Panc1 (cell line): Measurements from ENCODE around the gene INHBB. TPM values are rescaled to one million over a fixed set of nuclear protein-coding genes. Genes with fewer than 3 reads are reported as not detected.

ENCODE experiments used
- ATAC-seq: fragments of 200-7000 bp; cut with Tn5 transposase; 2 replicates; pipeline ENCODE4 v1.9.1; 2020; ENCODE audit warnings: mild to moderate bottlenecking, moderate library complexity
- BruUV-seq: library from RNA; stranded (reverse); fragments of 400-500 nt; replicated peaks from 2 replicates; lab custom pipeline; 2021; lab: Mats Ljungman, UMichigan
- CTCF ChIA-PET: fragments of 300-600 bp; sonication (Branson Sonifier 250); formaldehyde crosslinking; loops from one replicate; lab custom pipeline; 2022; ENCODE audit warnings: antibody characterized with exemption; lab: Charles Lee
- POLR2A ChIA-PET: fragments of 300-600 bp; sonication (Branson Sonifier 250); formaldehyde crosslinking; loops from one replicate; lab custom pipeline; 2022; ENCODE audit warnings: antibody characterized with exemption; lab: Charles Lee
- DNase-seq: peaks from one replicate; pipeline ENCODE4 v3.0.0-alpha.2; 2010; ENCODE audit warnings: low read depth, low spot score
- H3K27ac ChIP-seq: 2 replicates; pipeline ENCODE4 v1.5.1; 2011; ENCODE audit warnings: mild to moderate bottlenecking, low read length, inconsistent platforms
- H3K27me3 ChIP-seq: fragments of 200-500 bp; sonication (Bioruptor generic); 2 replicates; pipeline ENCODE4 v1.6.0; 2014; ENCODE audit warnings: low read length, inconsistent platforms; ENCODE audit not compliant: control insufficient read depth, insufficient read depth
- H3K36me3 ChIP-seq: fragments of 200-500 bp; sonication (Bioruptor generic); 2 replicates; pipeline ENCODE4 v1.5.1; 2014; ENCODE audit warnings: inconsistent platforms, mild to moderate bottlenecking, low read length, moderate library complexity; ENCODE audit not compliant: control insufficient read depth, insufficient read depth
- H3K4me1 ChIP-seq: 2 replicates; pipeline ENCODE4 v1.5.1; 2011; ENCODE audit warnings: inconsistent platforms, mild to moderate bottlenecking, low read length, moderate library complexity; ENCODE audit not compliant: control insufficient read depth, insufficient read depth
- H3K4me3 ChIP-seq, 2 experiments: 2 replicates each; pipeline ENCODE4 v1.5.1; 2011 to 2012; ENCODE audit warnings: low read depth in 2 of 2, low read length in 2 of 2, mild to moderate bottlenecking in 2 of 2, inconsistent platforms in 1 of 2, moderate library complexity in 1 of 2
- H3K9me3 ChIP-seq: fragments of 200-500 bp; sonication (Bioruptor generic); 2 replicates; pipeline ENCODE4 v1.5.1; 2014; ENCODE audit warnings: low read depth, mild to moderate bottlenecking, inconsistent platforms, low read length, moderate library complexity; ENCODE audit not compliant: control insufficient read depth, insufficient read depth
- POLR2AphosphoS5 ChIP-seq: IDR thresholded peaks from 2 replicates; pipeline ENCODE4 v1.6.1; 2012; ENCODE audit warnings: mild to moderate bottlenecking, low read depth, low read length, moderate library complexity
- REST ChIP-seq, 2 experiments: IDR thresholded peaks; 2 replicates each; pipeline ENCODE4 v1.6.1; 2011 to 2012; ENCODE audit warnings: low read depth in 2 of 2, control low read depth in 1 of 2, low read length in 1 of 2, mild to moderate bottlenecking in 1 of 2, moderate library complexity in 1 of 2; ENCODE audit not compliant: insufficient read depth in 1 of 2
- SIN3A ChIP-seq: IDR thresholded peaks from 2 replicates; pipeline ENCODE4 v1.6.1; 2012; ENCODE audit warnings: low read depth, mild to moderate bottlenecking, low read length, moderate library complexity, borderline replicate concordance; ENCODE audit not compliant: insufficient read depth
- TCF7L2 ChIP-seq: IDR thresholded peaks from 2 replicates; pipeline ENCODE4 v1.6.1; 2011; ENCODE audit warnings: mild to moderate bottlenecking, low read depth, low read length, inconsistent platforms
- in situ Hi-C: cut with HindIII; loops from 2 replicates; pipeline ENCODE4 v1.10.0; 2016; ENCODE audit warnings: low sequenced_read_pairs, low pct_unique_long_range_greater_than_20kb
- intact Hi-C: fragments of 100-400 bp; cut with micrococcal nuclease; formaldehyde crosslinking; loops from one replicate; pipeline ENCODE4 v1.10.0; 2022; ENCODE audit not compliant: unreplicated experiment
- total RNA-seq: library from RNA; stranded (reverse); gene quantifications from one replicate; pipeline ENCODE4 v1.2.1, GENCODE V29; 2021; ENCODE audit not compliant: unreplicated experiment
- TF ChIP-seq, protein P1 (sequence below): fragments of 450-650 bp; IDR thresholded peaks from 2 replicates; pipeline ENCODE4 v1.5.1; 2017; ENCODE audit warnings: mild to moderate bottlenecking

The INHBB gene
- total RNA-seq, 1 experiment from 2014 or later = 38.2 TPM

DNA sequence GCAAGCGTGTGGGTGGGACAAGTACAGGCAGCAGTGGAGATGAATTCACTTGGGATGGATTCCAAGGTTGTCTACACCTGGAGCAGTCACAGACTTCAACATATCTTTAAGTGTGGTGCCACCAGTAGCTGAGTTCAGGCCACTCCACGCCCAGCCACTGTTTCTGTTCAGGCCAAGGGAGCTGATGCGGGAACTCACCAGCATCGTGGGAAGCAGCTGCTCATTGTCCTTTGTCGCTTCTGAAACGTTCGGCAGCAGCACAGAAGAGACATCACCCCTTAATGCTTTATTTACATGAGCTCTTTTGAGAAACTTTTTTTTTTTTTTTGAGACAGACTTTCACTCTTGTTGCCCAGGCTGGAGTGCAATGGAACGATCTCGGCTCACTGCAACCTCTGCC lies 19.9 kb upstream of the INHBB start:
- ATAC-seq (no peak), DNase-seq (no peak)
- TF ChIP-seq POLR2AphosphoS5 (no peak), SIN3A (no peak), REST (IDR thresholded peaks at IDR 0.05; ENCODE audit: insufficient read depth in 1 of 2, low read depth in 2 of 2, low read length in 1 of 2) (no peak), TCF7L2 (no peak)
- TF ChIP-seq, protein P1, sequence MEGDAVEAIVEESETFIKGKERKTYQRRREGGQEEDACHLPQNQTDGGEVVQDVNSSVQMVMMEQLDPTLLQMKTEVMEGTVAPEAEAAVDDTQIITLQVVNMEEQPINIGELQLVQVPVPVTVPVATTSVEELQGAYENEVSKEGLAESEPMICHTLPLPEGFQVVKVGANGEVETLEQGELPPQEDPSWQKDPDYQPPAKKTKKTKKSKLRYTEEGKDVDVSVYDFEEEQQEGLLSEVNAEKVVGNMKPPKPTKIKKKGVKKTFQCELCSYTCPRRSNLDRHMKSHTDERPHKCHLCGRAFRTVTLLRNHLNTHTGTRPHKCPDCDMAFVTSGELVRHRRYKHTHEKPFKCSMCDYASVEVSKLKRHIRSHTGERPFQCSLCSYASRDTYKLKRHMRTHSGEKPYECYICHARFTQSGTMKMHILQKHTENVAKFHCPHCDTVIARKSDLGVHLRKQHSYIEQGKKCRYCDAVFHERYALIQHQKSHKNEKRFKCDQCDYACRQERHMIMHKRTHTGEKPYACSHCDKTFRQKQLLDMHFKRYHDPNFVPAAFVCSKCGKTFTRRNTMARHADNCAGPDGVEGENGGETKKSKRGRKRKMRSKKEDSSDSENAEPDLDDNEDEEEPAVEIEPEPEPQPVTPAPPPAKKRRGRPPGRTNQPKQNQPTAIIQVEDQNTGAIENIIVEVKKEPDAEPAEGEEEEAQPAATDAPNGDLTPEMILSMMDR = no peak
- Histone ChIP-seq H3K27me3 (no peaks in the 10 kb centered on the region), H3K4me3 (no peak overlapping the region), H3K36me3 (no peaks in the 10 kb centered on the region), H3K9me3 (no peaks in the 10 kb centered on the region), H3K27ac (no peak overlapping the region), H3K4me1 (no peaks in the 10 kb centered on the region)
- ChIA-PET POLR2A (interaction anchor here (0.7 kb wide), 1 partner anchor 727 kb away, joined by 5 read pairs; no protein-coding TSS in a partner anchor), CTCF (no interaction called here)
- BruUV-seq = no TSS peak
- in situ Hi-C loops (no loop called here), intact Hi-C loops (no loop called here)

DNA sequence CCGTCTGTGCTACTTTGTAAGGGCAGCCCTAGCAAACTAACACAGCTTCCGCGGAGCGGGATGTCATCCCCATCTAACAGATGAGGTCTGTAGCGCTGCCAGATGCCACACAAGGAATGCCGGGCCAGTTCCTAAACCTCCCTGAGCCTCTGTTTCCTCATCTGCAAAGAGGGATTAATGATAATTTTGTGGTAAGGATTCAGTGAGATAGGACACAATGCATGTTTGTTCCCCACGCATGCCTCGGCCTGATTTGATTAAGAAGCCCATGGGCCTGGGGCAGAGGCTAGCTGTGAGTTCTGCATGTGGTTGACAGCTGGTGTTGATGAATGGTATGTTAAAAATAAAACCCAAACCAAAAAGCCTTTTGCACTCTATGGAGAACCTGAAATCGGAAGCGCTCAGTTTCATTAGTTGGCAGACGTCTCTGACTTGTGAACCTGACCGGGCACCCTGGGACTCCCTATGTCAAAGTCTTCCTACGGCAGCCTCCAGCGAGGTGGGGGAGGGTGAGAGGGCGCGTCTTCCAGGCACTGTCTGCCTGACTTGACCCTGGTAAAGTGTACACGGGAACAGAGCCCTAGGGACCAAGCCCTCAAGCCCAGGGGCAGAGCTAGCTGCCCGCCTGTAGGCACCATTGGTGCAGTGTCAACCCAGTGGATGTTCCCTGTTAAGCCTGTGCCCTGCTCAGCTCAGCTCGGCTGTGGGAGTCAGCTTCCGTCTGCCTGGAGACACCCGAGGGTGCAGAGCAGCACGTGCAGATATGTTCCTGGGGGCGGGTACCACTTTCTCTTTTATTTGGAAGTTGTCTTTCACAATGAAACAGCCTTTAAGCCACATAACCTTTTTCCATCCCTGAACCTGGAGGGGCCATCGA lies 14.8 kb upstream of the INHBB start:
- TF ChIP-seq REST (IDR thresholded peaks at IDR 0.05; ENCODE audit: insufficient read depth in 1 of 2, low read depth in 2 of 2, low read length in 1 of 2) (no peak), SIN3A (no peak), TCF7L2 (no peak), POLR2AphosphoS5 (no peak)
- TF ChIP-seq, protein P1 = no peak
- Histone ChIP-seq H3K36me3 (no peaks in the 10 kb centered on the region), H3K4me1 (no peaks in the 10 kb centered on the region), H3K9me3 (no peaks in the 10 kb centered on the region), H3K27me3 (no peaks in the 10 kb centered on the region), H3K4me3 (no peak overlapping the region), H3K27ac (no peak overlapping the region)
- DNase-seq (no peak), ATAC-seq (no peak)
- intact Hi-C loops = no loop called here
- ChIA-PET POLR2A (no interaction called here), CTCF (no interaction called here)
- BruUV-seq = no TSS peak
- in situ Hi-C loops = no loop called here
